NCI-H446 (cell line): ENCODE results near the gene GAS7.

Experiments used
- DNase-seq, 2 experiments: peaks; one replicate each; lab custom pipeline; 2025; lab: John Stamatoyannopoulos, UW

Gene GAS7

GRCh38 chr17:10171581-10171981, 26.8 kb downstream of the GAS7 start:
- DNase-seq: no peak

- DNase-seq: no peak
Observed at GRCh38 chr17:10171122-10171571, 27.3 kb downstream of the GAS7 start.

- no peak for DNase-seq
Observed at GRCh38 chr17:10170233-10170632, 28.2 kb downstream of the GAS7 start.

GRCh38 chr17:10169290-10169689, 29.1 kb downstream of the GAS7 start:
- DNase-seq: no peak

GRCh38 chr17:10166176-10166935, 32.0 kb downstream of the GAS7 start:
- DNase-seq: no peak

GRCh38 chr17:10162096-10162495, 36.3 kb downstream of the GAS7 start:
- no peak for DNase-seq

GRCh38 chr17:10161386-10161785, 37.0 kb downstream of the GAS7 start:
- DNase-seq: no peak

- DNase-seq: no peak
Observed at GRCh38 chr17:10156948-10157607, 41.3 kb downstream of the GAS7 start.

- no peak for DNase-seq
Observed at GRCh38 chr17:10156599-10156947, 41.8 kb downstream of the GAS7 start.

- DNase-seq: no peak
Observed at GRCh38 chr17:10156077-10156435, 42.4 kb downstream of the GAS7 start.

GRCh38 chr17:10155371-10156076, 42.9 kb downstream of the GAS7 start:
- DNase-seq: no peak

GRCh38 chr17:10151667-10152496, 46.5 kb downstream of the GAS7 start:
- DNase-seq: no peak

- no peak for DNase-seq
Observed at GRCh38 chr17:10149573-10150399, 48.6 kb downstream of the GAS7 start.

GRCh38 chr17:10147761-10148415, 50.5 kb downstream of the GAS7 start:
- DNase-seq: no peak

- no peak for DNase-seq
Observed at GRCh38 chr17:10147040-10147439, 51.4 kb downstream of the GAS7 start.

- no peak for DNase-seq
Observed at GRCh38 chr17:10144982-10145381, 53.4 kb downstream of the GAS7 start.

GRCh38 chr17:10144456-10144855, 54.0 kb downstream of the GAS7 start:
- no peak for DNase-seq

- no peak for DNase-seq
Observed at GRCh38 chr17:10141436-10141835, 57.0 kb downstream of the GAS7 start.

- no peak for DNase-seq
Observed at GRCh38 chr17:10139577-10139976, 58.8 kb downstream of the GAS7 start.

- no peak for DNase-seq
Observed at GRCh38 chr17:10136258-10136981, 62.0 kb downstream of the GAS7 start.
